Stimulated activated naive B cell treated with anti-CD40 and anti-IgM and Interleukin-4, amounts not matched to agents 10 μg/mL and 1 μg/mL and 100 μg/mL, for 72 hours (primary cell): Measurements from ENCODE around the gene DPH2.

Experiments
- ATAC-seq, 2 donors: fragments of 150-1000 bp; cut with Tn5 transposase; replicated peaks; 2 replicates each; pipeline ENCODE4 v1.10.0; 2021; ENCODE audit warnings: moderate library complexity in 1 of 2
- DNase-seq: peaks from one replicate; pipeline ENCODE4 v3.0.0; 2021
- H3K27ac Mint-ChIP-seq: one replicate; pipeline ENCODE4 v1.8.0; 2022; ENCODE audit warnings: mild to moderate bottlenecking, mixed read lengths
- H3K27me3 Mint-ChIP-seq, 2 donors: one replicate each; pipeline ENCODE4 v1.8.0; 2022; ENCODE audit warnings: mixed read lengths in 2 of 2
- H3K36me3 Mint-ChIP-seq, 2 donors: one replicate each; pipeline ENCODE4 v1.8.0; 2022; ENCODE audit warnings: mixed read lengths in 2 of 2, mild to moderate bottlenecking in 1 of 2
- H3K4me1 Mint-ChIP-seq, 2 donors: one replicate each; pipeline ENCODE4 v1.8.0; 2022; ENCODE audit warnings: mixed read lengths in 2 of 2, mild to moderate bottlenecking in 1 of 2
- H3K4me3 Mint-ChIP-seq, 2 donors: one replicate each; pipeline ENCODE4 v1.8.0; 2022; ENCODE audit warnings: mild to moderate bottlenecking in 2 of 2, mixed read lengths in 2 of 2, moderate library complexity in 1 of 2
- H3K9me3 Mint-ChIP-seq, 2 donors: one replicate each; pipeline ENCODE4 v1.8.0; 2022; ENCODE audit warnings: mixed read lengths in 2 of 2, mild to moderate bottlenecking in 1 of 2

DPH2 gene

DNA sequence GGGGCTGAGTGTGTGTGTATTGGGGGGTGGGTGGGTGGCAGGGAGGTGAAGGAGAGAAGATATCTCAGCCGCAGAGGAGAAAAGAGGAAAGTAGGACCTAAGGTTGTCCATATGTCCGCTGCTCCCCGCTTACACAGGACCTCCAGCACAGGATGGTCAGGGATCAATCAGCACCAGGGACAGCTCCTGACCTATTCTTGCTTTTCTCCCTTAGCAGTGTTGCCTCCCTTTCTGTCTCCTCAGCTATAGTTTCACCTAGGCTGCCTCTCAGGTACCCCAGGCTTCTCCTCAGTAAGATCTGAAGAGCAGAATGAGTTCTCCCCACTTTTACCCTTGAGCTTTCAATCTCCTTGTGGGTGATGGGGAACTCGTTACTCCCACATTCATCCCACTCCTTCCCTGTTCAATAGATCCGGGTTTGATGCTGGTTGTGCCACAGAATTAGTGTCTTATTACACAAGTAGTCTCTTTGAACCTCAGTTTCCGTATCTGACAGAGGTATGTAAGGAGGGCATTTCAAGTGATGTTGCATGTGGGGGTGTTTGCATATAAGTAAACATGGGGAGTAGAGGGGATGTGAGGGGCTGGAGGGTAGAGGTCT is 1.4 kb upstream of the DPH2 start:
- Mint-ChIP-seq H3K27ac (no peak overlapping the region), H3K36me3 (peaks cover 21 to 28% of the 10 kb centered on the region in 2 donors), H3K4me3 (peak overlapping the region in 1 of 2 donors; percentile 17), H3K9me3 (no peaks in the 10 kb centered on the region), H3K4me1 (peaks cover 15 to 30% of the 10 kb centered on the region in 2 donors), H3K27me3 (no peaks in the 10 kb centered on the region)
- no peak for DNase-seq
- ATAC-seq: no peak

- Mint-ChIP-seq H3K4me3 (peak overlapping the region; percentile 94 to 95), H3K36me3 (peaks cover 25 to 31% of the 10 kb centered on the region in 2 donors), H3K27ac (no peak overlapping the region), H3K9me3 (no peaks in the 10 kb centered on the region), H3K27me3 (no peaks in the 10 kb centered on the region), H3K4me1 (peaks cover 23 to 39% of the 10 kb centered on the region in 2 donors)
- DNase-seq (no peak), ATAC-seq (no peak)
These were observed 429 bp upstream of the DPH2 start for GRCh38 chr1:43969416-43969745.

DNA sequence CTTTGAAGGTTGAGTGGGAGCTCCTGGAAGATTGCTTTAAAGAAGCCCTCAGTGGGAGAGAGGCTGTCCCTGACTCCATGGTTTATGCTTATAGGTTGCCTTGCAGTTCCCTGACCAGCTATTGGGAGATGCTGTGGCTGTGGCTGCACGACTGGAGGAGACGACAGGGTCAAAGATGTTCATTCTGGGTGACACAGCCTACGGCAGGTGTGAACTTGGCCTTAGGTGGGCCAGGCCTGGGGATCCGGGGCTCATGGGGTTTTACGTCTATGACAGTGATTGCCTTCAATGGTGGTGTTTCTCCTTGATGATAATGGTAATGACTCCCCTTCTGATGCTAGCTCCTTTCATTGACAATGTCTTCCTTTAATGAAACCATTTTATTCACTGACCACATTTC is 692 bp downstream of the DPH2 start:
- Mint-ChIP-seq H3K4me3 (peak overlapping the region; percentile 94 to 95), H3K27ac (peak overlapping the region; percentile 94), H3K27me3 (no peaks in the 10 kb centered on the region), H3K4me1 (peaks cover 23 to 40% of the 10 kb centered on the region in 2 donors), H3K36me3 (peaks cover 26 to 31% of the 10 kb centered on the region in 2 donors), H3K9me3 (no peaks in the 10 kb centered on the region)
- ATAC-seq (no peak), DNase-seq (no peak)

DNA sequence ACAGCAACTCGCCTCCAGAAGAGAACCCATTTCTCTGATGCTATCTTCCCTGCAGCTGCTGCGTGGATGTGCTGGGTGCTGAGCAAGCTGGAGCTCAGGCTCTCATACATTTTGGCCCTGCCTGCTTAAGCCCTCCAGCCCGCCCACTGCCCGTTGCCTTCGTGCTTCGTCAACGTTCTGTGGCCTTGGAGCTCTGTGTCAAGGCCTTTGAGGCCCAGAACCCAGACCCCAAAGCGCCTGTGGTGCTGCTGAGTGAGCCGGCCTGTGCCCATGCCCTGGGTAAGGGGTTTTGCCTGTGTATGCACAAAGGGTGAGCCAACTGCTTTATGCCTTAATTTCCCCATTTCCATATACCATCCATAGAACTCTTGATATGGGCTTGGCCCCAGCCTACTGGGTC is 1.1 kb downstream of the DPH2 start:
- H3K36me3 Mint-ChIP-seq: peaks cover 26 to 32% of the 10 kb centered on the region in 2 donors
- H3K4me1 Mint-ChIP-seq: peaks cover 26 to 44% of the 10 kb centered on the region in 2 donors
- DNase-seq (no peak), ATAC-seq (no peak)
- peak overlapping the region; percentile 94 for H3K27ac Mint-ChIP-seq
- H3K27me3 Mint-ChIP-seq: no peaks in the 10 kb centered on the region
- no peaks in the 10 kb centered on the region for H3K9me3 Mint-ChIP-seq
- peak overlapping the region; percentile 94 to 95 for H3K4me3 Mint-ChIP-seq

GRCh38 chr1:43971336-43971980 is 1.6 kb downstream of the DPH2 start:
- H3K36me3 Mint-ChIP-seq: peaks cover 30 to 38% of the 10 kb centered on the region in 2 donors
- H3K4me3 Mint-ChIP-seq: peak overlapping the region; percentile 94 to 95
- DNase-seq (no peak), ATAC-seq (no peak)
- H3K9me3 Mint-ChIP-seq: no peaks in the 10 kb centered on the region
- peaks cover 29 to 50% of the 10 kb centered on the region in 2 donors for H3K4me1 Mint-ChIP-seq
- H3K27me3 Mint-ChIP-seq: no peaks in the 10 kb centered on the region
- H3K27ac Mint-ChIP-seq: no peak overlapping the region

DNA sequence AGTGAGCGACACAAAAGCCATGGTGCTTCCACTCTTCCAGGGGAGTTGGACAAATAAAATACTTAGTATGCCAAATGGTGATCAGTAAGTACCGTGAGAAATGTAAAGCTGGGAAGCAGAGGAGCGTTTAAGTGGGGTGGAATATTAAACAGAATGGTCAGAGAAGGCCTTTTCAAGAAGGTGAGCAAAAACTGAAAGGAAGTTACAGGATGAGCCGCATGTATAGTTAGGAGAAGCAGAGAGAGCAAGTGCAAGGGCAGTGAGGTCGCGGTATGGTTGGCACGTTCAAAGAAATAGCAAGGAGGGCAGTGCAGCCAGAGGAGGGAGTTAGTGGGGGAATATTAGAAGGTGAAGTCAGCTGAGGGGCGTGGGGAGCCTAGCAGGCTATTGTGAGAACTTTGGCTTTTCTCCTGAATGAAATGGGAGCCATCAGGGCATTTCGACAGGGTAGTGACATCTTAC is 4.2 kb downstream of the DPH2 start:
- DNase-seq (no peak), ATAC-seq (no peak)
- Mint-ChIP-seq H3K4me3 (peak overlapping the region; percentile 91 to 93), H3K9me3 (no peaks in the 10 kb centered on the region), H3K27me3 (no peaks in the 10 kb centered on the region), H3K27ac (peak overlapping the region; percentile 96), H3K36me3 (peaks cover 37 to 45% of the 10 kb centered on the region in 2 donors), H3K4me1 (peaks cover 51 to 75% of the 10 kb centered on the region in 2 donors)

DNA sequence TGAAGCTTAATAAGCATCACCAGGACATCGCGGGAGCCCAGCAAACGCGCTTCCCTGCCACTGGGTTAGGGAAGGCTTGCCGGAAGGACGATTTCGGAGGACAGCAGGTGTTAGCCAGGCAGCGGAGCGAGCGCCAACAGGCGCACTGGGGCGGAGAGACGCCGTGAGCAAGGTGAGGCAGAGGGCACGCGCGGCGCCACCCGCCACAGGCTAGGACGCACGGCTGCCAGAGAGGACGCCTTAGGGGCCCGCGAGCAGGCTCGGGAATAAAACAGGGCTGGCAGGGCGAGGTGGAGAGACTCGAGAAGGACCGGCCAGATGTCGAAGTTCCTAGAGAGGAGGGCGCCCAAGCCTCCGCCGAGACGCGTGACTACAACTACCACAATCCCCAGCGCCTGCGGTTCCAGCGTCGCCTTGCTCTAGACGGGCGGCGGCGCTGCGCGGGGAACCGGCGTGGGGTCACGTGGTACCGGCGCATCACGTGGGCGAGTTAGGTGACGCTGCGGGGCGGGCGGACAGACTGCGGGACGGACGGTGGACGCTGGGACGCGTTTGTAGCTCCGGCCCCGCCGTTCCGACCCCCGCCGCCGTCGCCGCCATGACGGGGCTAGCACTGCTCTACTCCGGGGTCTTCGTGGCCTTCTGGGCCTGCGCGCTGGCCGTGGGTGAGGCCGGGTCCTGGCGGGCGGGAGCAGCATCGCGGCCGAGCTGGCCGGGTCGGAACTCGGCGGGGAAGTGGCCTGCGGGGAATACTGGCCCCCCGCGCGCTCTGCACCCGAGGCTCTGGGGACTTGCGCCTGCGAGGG is 4.8 kb downstream of the DPH2 start, which contains the start of gene ATP6V0B:
ATP6V0B (plus strand) TSS at position 518 of the 806 bp plus-strand sequence; CDS start at position 599, 81 bp downstream.
- peaks cover 51 to 68% of the 10 kb centered on the region in 2 donors for H3K4me1 Mint-ChIP-seq
- peak within 1 kb of the TSS; percentile 96 for H3K27ac Mint-ChIP-seq
- no peaks in the 10 kb centered on the region for H3K27me3 Mint-ChIP-seq
- ATAC-seq (peak; percentile 78 to 80), DNase-seq (peak; percentile 92)
- no peaks in the 10 kb centered on the region for H3K9me3 Mint-ChIP-seq
- H3K4me3 Mint-ChIP-seq: peak within 1 kb of the TSS; percentile 91 to 93
- H3K36me3 Mint-ChIP-seq: peaks cover 37 to 45% of the 10 kb centered on the region in 2 donors

- H3K4me1 Mint-ChIP-seq: peaks cover 53 to 68% of the 10 kb centered on the region in 2 donors
- no peaks in the 10 kb centered on the region for H3K9me3 Mint-ChIP-seq
- DNase-seq (no peak), ATAC-seq (peak; percentile 24 to 38)
- H3K27ac Mint-ChIP-seq: peak overlapping the region; percentile 96
- peak overlapping the region; percentile 91 to 93 for H3K4me3 Mint-ChIP-seq
- H3K36me3 Mint-ChIP-seq: peaks cover 37 to 46% of the 10 kb centered on the region in 2 donors
- no peaks in the 10 kb centered on the region for H3K27me3 Mint-ChIP-seq
These were observed 5.6 kb downstream of the DPH2 start for GRCh38 chr1:43975249-43975961.

DNA sequence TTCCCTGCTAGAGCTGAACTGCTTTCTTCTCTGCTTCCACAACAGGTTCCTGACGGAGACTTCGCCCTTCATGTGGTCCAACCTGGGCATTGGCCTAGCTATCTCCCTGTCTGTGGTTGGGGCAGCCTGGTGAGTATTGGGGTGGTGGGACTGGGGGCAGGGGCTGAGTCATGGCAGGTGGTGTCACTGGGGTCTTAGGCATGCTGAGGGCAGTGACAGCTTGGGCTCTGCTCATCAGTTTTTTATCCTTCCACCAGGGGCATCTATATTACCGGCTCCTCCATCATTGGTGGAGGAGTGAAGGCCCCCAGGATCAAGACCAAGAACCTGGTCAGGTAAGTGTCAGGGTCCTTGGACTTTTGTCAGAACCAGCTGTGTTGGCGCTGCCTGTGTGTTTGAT is 6.2 kb downstream of the DPH2 start:
- Mint-ChIP-seq H3K4me1 (peaks cover 53 to 68% of the 10 kb centered on the region in 2 donors), H3K4me3 (peak overlapping the region; percentile 91 to 93), H3K27ac (peak overlapping the region; percentile 96), H3K36me3 (peaks cover 40 to 51% of the 10 kb centered on the region in 2 donors), H3K27me3 (no peaks in the 10 kb centered on the region), H3K9me3 (no peaks in the 10 kb centered on the region)
- DNase-seq (no peak), ATAC-seq (no peak)

DNA sequence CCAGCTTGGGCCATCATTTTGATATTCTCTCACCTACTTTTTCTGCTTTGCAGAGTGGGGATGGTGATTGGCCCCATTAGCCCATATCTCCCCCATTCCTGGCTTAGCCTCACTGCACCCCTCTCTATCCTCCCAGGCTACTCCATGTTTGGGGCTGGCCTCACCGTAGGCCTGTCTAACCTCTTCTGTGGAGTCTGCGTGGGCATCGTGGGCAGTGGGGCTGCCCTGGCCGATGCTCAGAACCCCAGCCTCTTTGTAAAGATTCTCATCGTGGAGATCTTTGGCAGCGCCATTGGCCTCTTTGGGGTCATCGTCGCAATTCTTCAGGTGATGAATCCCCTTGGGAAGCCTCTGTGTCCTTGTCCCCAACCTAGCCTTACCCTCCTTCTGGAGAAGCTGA is 7.1 kb downstream of the DPH2 start:
- peaks cover 49 to 62% of the 10 kb centered on the region in 2 donors for H3K4me1 Mint-ChIP-seq

GRCh38 chr1:43977376-43978263 is 7.8 kb downstream of the DPH2 start:
- no peak for ATAC-seq
- Mint-ChIP-seq H3K27ac (no peak overlapping the region), H3K27me3 (no peaks in the 10 kb centered on the region), H3K36me3 (peaks cover 43 to 46% of the 10 kb centered on the region in 2 donors), H3K4me1 (peaks cover 50 to 62% of the 10 kb centered on the region in 2 donors), H3K9me3 (no peaks in the 10 kb centered on the region), H3K4me3 (peak overlapping the region; percentile 44 to 73)
- DNase-seq: no peak

More for the DNA sequence above, 7.1 kb downstream of the DPH2 start:
- Mint-ChIP-seq H3K4me3 (peak overlapping the region; percentile 0 to 44), H3K27me3 (no peaks in the 10 kb centered on the region), H3K27ac (no peak overlapping the region), H3K9me3 (no peaks in the 10 kb centered on the region), H3K36me3 (peaks cover 42 to 50% of the 10 kb centered on the region in 2 donors)
- ATAC-seq (no peak), DNase-seq (no peak)

GRCh38 chr1:43978264-43978550 is 8.4 kb downstream of the DPH2 start:
- peak overlapping the region; percentile 44 to 73 for H3K4me3 Mint-ChIP-seq
- no peak for ATAC-seq

GRCh38 chr1:43978551-43979260 is 8.9 kb downstream of the DPH2 start, which contains the start of gene B4GALT2:
B4GALT2 (plus strand) TSS chr1:43979210; CDS start chr1:43981161, 1,951 bp downstream.
- peaks cover 47 to 51% of the 10 kb centered on the region in 2 donors for H3K36me3 Mint-ChIP-seq
- no peak for DNase-seq
- ATAC-seq: peak; percentile 8 to 18
- H3K9me3 Mint-ChIP-seq: no peaks in the 10 kb centered on the region
- H3K4me1 Mint-ChIP-seq: peaks cover 50 to 62% of the 10 kb centered on the region in 2 donors
- H3K4me3 Mint-ChIP-seq: peak within 1 kb of the TSS; percentile 84 to 87
- H3K27ac Mint-ChIP-seq: peak within 1 kb of the TSS; percentile 85
- H3K27me3 Mint-ChIP-seq: no peaks in the 10 kb centered on the region

More at GRCh38 chr1:43978264-43978550, 8.4 kb downstream of the DPH2 start:
- Mint-ChIP-seq H3K27me3 (no peaks in the 10 kb centered on the region), H3K27ac (no peak overlapping the region), H3K4me1 (peaks cover 51 to 66% of the 10 kb centered on the region in 2 donors), H3K36me3 (peaks cover 46 to 51% of the 10 kb centered on the region in 2 donors), H3K9me3 (no peaks in the 10 kb centered on the region)
- DNase-seq: no peak
